ENCODE results near the gene HCFC2. TPM values are rescaled to one million over a fixed set of nuclear protein-coding genes. Genes with fewer than 3 reads are reported as not detected.

The HCFC2 gene
- polyA plus RNA-seq, 1 donor (not counting 4 experiments of a cell fraction or from before 2014, with no cell fraction given) = 8.3 TPM

DNA sequence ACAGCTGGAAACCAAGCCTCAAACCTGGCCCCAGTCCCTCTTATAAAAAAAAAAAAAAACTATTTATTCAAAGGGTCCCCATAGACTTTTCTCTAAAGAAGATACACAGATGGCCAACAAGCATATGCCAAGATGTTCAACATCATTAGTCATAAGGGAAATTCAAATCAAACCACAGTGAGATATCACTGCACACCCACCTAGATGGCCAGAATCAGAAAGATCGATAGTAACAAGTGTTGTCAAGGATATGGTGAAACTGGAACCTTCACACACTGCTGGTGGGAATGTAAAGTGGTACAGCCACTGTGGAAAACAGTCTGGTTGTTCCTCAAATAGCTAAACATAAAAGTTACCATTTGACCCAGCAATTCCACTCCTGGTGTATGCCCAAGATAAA is 79.6 kb downstream of the HCFC2 start:
- Histone ChIP-seq H3K4me2 (ENCODE audit: control insufficient read depth, extremely low read depth, insufficient read depth, low read depth, low read length) (no peak overlapping the region), H4K20me1 (ENCODE audit: control insufficient read depth, extremely low read depth, insufficient read depth, low read length) (no peaks in the 10 kb centered on the region), H3K9me1 (ENCODE audit: control insufficient read depth, extremely low read depth, insufficient read depth, low read length) (no peaks in the 10 kb centered on the region), H3K4me3 (ENCODE audit: control insufficient read depth in 2 of 3, extremely low read depth in 1 of 3, insufficient read depth in 2 of 3, low read depth in 1 of 3, low read length in 3 of 3) (no peak overlapping the region), H3K9me3 (ENCODE audit: control insufficient read depth, low read depth, low read length) (no peaks in the 10 kb centered on the region), H3K27ac (ENCODE audit: control insufficient read depth, insufficient read depth, low read length) (no peak overlapping the region), H3K27me3 (ENCODE audit: control insufficient read depth, extremely low read depth, insufficient read depth, low read length) (peaks cover 5% of the 10 kb centered on the region), H2AFZ (ENCODE audit: control insufficient read depth, low read length) (no peak overlapping the region), H3K36me3 (ENCODE audit: control insufficient read depth in 2 of 2, extremely low read depth in 1 of 2, insufficient read depth in 2 of 2, low read length in 2 of 2) (no peaks in the 10 kb centered on the region), H3K9ac (ENCODE audit: control insufficient read depth, extremely low read depth, insufficient read depth, low read length) (no peak overlapping the region), H3K79me2 (ENCODE audit: control insufficient read depth, insufficient read depth, low read length) (no peaks in the 10 kb centered on the region), H3K4me1 (ENCODE audit: control insufficient read depth, extremely low read depth, insufficient read depth, low read length) (no peaks in the 10 kb centered on the region)
- DNase-seq (ENCODE audit: low read depth, low spot score) = no peak
- dilution Hi-C loops (cut with MboI; ENCODE audit: extremely low pct_ligation_motif_present, low sequenced_read_pairs) = no loop called here
- peak; percentile 5 for FAIRE-seq
- no peak for TF ChIP-seq EZH2 (IDR thresholded peaks at IDR 0.05; ENCODE audit: low read length)
- TF ChIP-seq, protein P1, sequence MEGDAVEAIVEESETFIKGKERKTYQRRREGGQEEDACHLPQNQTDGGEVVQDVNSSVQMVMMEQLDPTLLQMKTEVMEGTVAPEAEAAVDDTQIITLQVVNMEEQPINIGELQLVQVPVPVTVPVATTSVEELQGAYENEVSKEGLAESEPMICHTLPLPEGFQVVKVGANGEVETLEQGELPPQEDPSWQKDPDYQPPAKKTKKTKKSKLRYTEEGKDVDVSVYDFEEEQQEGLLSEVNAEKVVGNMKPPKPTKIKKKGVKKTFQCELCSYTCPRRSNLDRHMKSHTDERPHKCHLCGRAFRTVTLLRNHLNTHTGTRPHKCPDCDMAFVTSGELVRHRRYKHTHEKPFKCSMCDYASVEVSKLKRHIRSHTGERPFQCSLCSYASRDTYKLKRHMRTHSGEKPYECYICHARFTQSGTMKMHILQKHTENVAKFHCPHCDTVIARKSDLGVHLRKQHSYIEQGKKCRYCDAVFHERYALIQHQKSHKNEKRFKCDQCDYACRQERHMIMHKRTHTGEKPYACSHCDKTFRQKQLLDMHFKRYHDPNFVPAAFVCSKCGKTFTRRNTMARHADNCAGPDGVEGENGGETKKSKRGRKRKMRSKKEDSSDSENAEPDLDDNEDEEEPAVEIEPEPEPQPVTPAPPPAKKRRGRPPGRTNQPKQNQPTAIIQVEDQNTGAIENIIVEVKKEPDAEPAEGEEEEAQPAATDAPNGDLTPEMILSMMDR (optimal IDR thresholded peaks at IDR 0.05 in 1 of 3, IDR thresholded peaks at IDR 0.05 in 1 of 3, conservative IDR thresholded peaks at IDR 0.05 in 1 of 3; ENCODE audit: extremely low read depth in 1 of 3, insufficient read depth in 2 of 3, low read length in 3 of 3) = no peak

DNA sequence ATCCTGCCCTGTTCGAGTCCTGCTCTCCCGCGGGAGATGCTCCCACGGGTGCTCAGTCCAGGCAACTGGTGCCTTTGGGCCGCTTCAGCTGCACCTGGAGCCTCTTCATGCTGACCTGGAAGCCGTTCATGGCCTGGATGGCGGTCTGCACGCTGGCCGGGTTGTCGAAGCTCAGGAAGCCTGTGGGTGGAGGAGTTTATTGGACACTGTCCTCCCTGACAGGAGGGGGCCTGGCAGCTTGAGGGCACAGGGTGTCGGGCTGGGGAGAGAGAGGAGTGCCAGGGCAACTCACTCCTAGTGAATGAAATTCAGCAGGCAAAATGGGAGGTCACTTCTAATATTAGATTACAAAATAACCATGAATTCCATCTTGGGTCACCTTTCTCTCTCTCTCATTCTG is 83.0 kb downstream of the HCFC2 start:
- FAIRE-seq (no peak), DNase-seq (ENCODE audit: low read depth, low spot score) (no peak)
- no peaks in the 10 kb centered on the region for H3K9me1 ChIP-seq (ENCODE audit: control insufficient read depth, extremely low read depth, insufficient read depth, low read length)
- H3K79me2 ChIP-seq (ENCODE audit: control insufficient read depth, insufficient read depth, low read length) = no peaks in the 10 kb centered on the region
- H3K9me3 ChIP-seq (ENCODE audit: control insufficient read depth, low read depth, low read length) = no peaks in the 10 kb centered on the region
- no peak overlapping the region for H3K4me2 ChIP-seq (ENCODE audit: control insufficient read depth, extremely low read depth, insufficient read depth, low read depth, low read length)
- H3K27ac ChIP-seq (ENCODE audit: control insufficient read depth, insufficient read depth, low read length) = no peak overlapping the region
- no peak overlapping the region for H3K9ac ChIP-seq (ENCODE audit: control insufficient read depth, extremely low read depth, insufficient read depth, low read length)
- dilution Hi-C loops (cut with MboI; ENCODE audit: extremely low pct_ligation_motif_present, low sequenced_read_pairs) = no loop called here
- peaks cover 5% of the 10 kb centered on the region for H3K27me3 ChIP-seq (ENCODE audit: control insufficient read depth, extremely low read depth, insufficient read depth, low read length)
- TF ChIP-seq, protein P1 (optimal IDR thresholded peaks at IDR 0.05 in 1 of 3, IDR thresholded peaks at IDR 0.05 in 1 of 3, conservative IDR thresholded peaks at IDR 0.05 in 1 of 3; ENCODE audit: extremely low read depth in 1 of 3, insufficient read depth in 2 of 3, low read length in 3 of 3) = no peak
- TF ChIP-seq EZH2 (IDR thresholded peaks at IDR 0.05; ENCODE audit: low read length) = no peak
- H4K20me1 ChIP-seq (ENCODE audit: control insufficient read depth, extremely low read depth, insufficient read depth, low read length) = no peaks in the 10 kb centered on the region
- no peak overlapping the region for H2AFZ ChIP-seq (ENCODE audit: control insufficient read depth, low read length)
- no peaks in the 10 kb centered on the region for H3K4me1 ChIP-seq (ENCODE audit: control insufficient read depth, extremely low read depth, insufficient read depth, low read length)
- no peaks in the 10 kb centered on the region for H3K36me3 ChIP-seq (ENCODE audit: control insufficient read depth in 2 of 2, extremely low read depth in 1 of 2, insufficient read depth in 2 of 2, low read length in 2 of 2)
- H3K4me3 ChIP-seq (ENCODE audit: control insufficient read depth in 2 of 3, extremely low read depth in 1 of 3, insufficient read depth in 2 of 3, low read depth in 1 of 3, low read length in 3 of 3) = no peak overlapping the region

All from keratinocyte (primary cell).